K562 (cell line): ENCODE measurements around the gene PITPNM1. TPM values are rescaled to one million over a fixed set of nuclear protein-coding genes. Genes with fewer than 3 reads are reported as not detected.

Experiments used
- ASH1L ChIP-seq: fragments of 450-650 bp; IDR thresholded peaks from 2 replicates; pipeline ENCODE4 v1.6.1; 2018; ENCODE audit warnings: borderline replicate concordance, mild to moderate bottlenecking, low read depth; ENCODE audit not compliant: partially characterized antibody
- CTCFL ChIP-seq: IDR thresholded peaks from 2 replicates; pipeline ENCODE4 v1.6.1; 2011; ENCODE audit warnings: borderline replicate concordance, low read depth, mild to moderate bottlenecking, moderate library complexity, low read length; ENCODE audit not compliant: insufficient read depth, poor library complexity, severe bottlenecking
- KDM5B ChIP-seq: fragments of 200-600 bp; sonication (generic); IDR thresholded peaks from 2 replicates; pipeline ENCODE4 v1.6.1; 2012; ENCODE audit warnings: low read depth, mild to moderate bottlenecking, moderate library complexity, low read length, control low read depth, inconsistent platforms; ENCODE audit not compliant: insufficient replicate concordance
- LCOR ChIP-seq: sonication (generic); formaldehyde crosslinking; IDR thresholded peaks from 2 replicates; pipeline ENCODE4 v1.8.0; 2022; ENCODE audit warnings: mild to moderate bottlenecking, missing genetic modification reagents
- LEF1 ChIP-seq: fragments of 450-650 bp; IDR thresholded peaks from 2 replicates; pipeline ENCODE4 v1.6.1; 2016; ENCODE audit warnings: mild to moderate bottlenecking
- MAX ChIP-seq: sonication (generic); formaldehyde crosslinking; IDR thresholded peaks from 2 replicates; pipeline ENCODE4 v1.9.0; 2022; ENCODE audit warnings: mild to moderate bottlenecking, missing genetic modification reagents
- RHOXF2B ChIP-seq: fragments of 250-450 bp; sonication (Bioruptor Pico); conservative IDR thresholded peaks from 2 replicates; pipeline ENCODE4 v1.5.1; 2021
- TBL1XR1 ChIP-seq, 2 experiments: IDR thresholded peaks; 2 replicates each; pipeline ENCODE4 v1.6.1; 2012; ENCODE audit warnings: improper control_type of control experiment in 2 of 2, low read length in 2 of 2, mild to moderate bottlenecking in 1 of 2
- TEAD4 ChIP-seq, 2 experiments: sonication (generic) in 1 of 2; formaldehyde crosslinking in 1 of 2; IDR thresholded peaks; 2 replicates each; pipeline versions ENCODE4 v1.6.1 to v1.8.0; 2012 to 2022; ENCODE audit warnings: borderline replicate concordance in 1 of 2, inconsistent platforms in 1 of 2, low read length in 1 of 2, mild to moderate bottlenecking in 1 of 2, missing genetic modification reagents in 1 of 2
- ZBTB49 ChIP-seq: sonication (generic); formaldehyde crosslinking; IDR thresholded peaks from 2 replicates; pipeline ENCODE4 v1.8.0; 2022; ENCODE audit warnings: missing genetic modification reagents, mild to moderate bottlenecking, borderline replicate concordance
- ZNF449 ChIP-seq: fragments of 250-450 bp; sonication (Bioruptor Pico); IDR thresholded peaks from 2 replicates; pipeline ENCODE4 v1.8.0; 2022; ENCODE audit warnings: moderate library complexity, mild to moderate bottlenecking, inconsistent platforms
- ZNF699 ChIP-seq: fragments of 250-450 bp; sonication (Bioruptor Pico); IDR thresholded peaks from 2 replicates; pipeline ENCODE4 v1.8.0; 2021; ENCODE audit warnings: mild to moderate bottlenecking, moderate library complexity; ENCODE audit not compliant: insufficient replicate concordance
- ZNF77 ChIP-seq: fragments of 250-450 bp; sonication (Bioruptor Pico); IDR thresholded peaks from 2 replicates; pipeline ENCODE4 v1.5.0; 2020
- ZNF780A ChIP-seq: fragments of 250-450 bp; sonication (Bioruptor Pico); IDR thresholded peaks from 2 replicates; pipeline ENCODE4 v1.5.0; 2021; ENCODE audit warnings: mild to moderate bottlenecking
- polyA plus RNA-seq, 8 experiments: library from polyadenylated mRNA; depleted of rRNA in 4 of 8; stranded (reverse) in 5 of 8; unstranded in 3 of 8; fragments of >200 nt; fragmentation: Nextera tagmentation in 2 of 8; fragmentation: Illumina TruSeq in 1 of 8; extraction: Ambion mirVana in 2 of 8; extraction: Trizol in 1 of 8; gene quantifications; 2 replicates each; pipeline versions ENCODE4 v1.2.1 to v1.2.3, GENCODE V29; 2011 to 2014; ENCODE audit warnings: inconsistent platforms in 1 of 8, missing spikeins in 1 of 8
- total RNA-seq, 7 experiments: library from RNA; depleted of rRNA in 6 of 7; stranded (reverse); fragments of >200 nt in 6 of 7; fragmentation: Illumina TruSeq in 2 of 7; extraction: Trizol in 2 of 7; gene quantifications; 2 replicates each; pipeline versions ENCODE4 v1.2.1 to v1.2.3, GENCODE V29; 2011 to 2021; ENCODE audit warnings: low replicate concordance in 1 of 7
- TF ChIP-seq, protein P1 (sequence below): conservative IDR thresholded peaks from 2 replicates; pipeline ENCODE4 v1.6.1; 2011; ENCODE audit warnings: low read depth, mild to moderate bottlenecking, low read length; ENCODE audit not compliant: control insufficient read depth
- TF ChIP-seq, protein P2 (sequence below): sonication (generic); formaldehyde crosslinking; IDR thresholded peaks from 2 replicates; pipeline ENCODE4 v1.8.0; 2022; ENCODE audit warnings: missing genetic modification reagents, mild to moderate bottlenecking, moderate library complexity, borderline replicate concordance

PITPNM1 gene
- total and polyA plus RNA-seq, 9 of the 15 experiments (the other 6 are each of a cell fraction or from before 2014, with no cell fraction given) = 0.11 to 53.7 (median 16.0) TPM

- TF ChIP-seq, protein P1, sequence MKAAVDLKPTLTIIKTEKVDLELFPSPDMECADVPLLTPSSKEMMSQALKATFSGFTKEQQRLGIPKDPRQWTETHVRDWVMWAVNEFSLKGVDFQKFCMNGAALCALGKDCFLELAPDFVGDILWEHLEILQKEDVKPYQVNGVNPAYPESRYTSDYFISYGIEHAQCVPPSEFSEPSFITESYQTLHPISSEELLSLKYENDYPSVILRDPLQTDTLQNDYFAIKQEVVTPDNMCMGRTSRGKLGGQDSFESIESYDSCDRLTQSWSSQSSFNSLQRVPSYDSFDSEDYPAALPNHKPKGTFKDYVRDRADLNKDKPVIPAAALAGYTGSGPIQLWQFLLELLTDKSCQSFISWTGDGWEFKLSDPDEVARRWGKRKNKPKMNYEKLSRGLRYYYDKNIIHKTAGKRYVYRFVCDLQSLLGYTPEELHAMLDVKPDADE = no peak
- TF ChIP-seq TBL1XR1 (IDR thresholded peaks at IDR 0.05; ENCODE audit: low read length in 2 of 2) = peak; percentile 26 to 43; a peak in 1 of 4 replicates
- peak; percentile 100 for TF ChIP-seq LCOR (CRISPR knock-in tag)
- 0 out of 2 replicates have a peak, but pooled peaks have one; percentile 35 for TF ChIP-seq TEAD4 (IDR thresholded peaks at IDR 0.05; ENCODE audit: low read length)
- peak; percentile 95; the same call in 1 of the 2 replicates for TF ChIP-seq TEAD4 (CRISPR knock-in tag; IDR thresholded peaks at IDR 0.05; ENCODE audit: borderline replicate concordance)
- TF ChIP-seq ZNF780A (CRISPR knock-in tag) = no peak
- TF ChIP-seq ZBTB49 (CRISPR knock-in tag) = peak; percentile 98
- TF ChIP-seq, protein P2, sequence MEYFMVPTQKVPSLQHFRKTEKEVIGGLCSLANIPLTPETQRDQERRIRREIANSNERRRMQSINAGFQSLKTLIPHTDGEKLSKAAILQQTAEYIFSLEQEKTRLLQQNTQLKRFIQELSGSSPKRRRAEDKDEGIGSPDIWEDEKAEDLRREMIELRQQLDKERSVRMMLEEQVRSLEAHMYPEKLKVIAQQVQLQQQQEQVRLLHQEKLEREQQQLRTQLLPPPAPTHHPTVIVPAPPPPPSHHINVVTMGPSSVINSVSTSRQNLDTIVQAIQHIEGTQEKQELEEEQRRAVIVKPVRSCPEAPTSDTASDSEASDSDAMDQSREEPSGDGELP (CRISPR knock-in tag) = peak; percentile 96
- peak; percentile 100 for TF ChIP-seq MAX (CRISPR knock-in tag)
- TF ChIP-seq CTCFL = no peak
- no peak for TF ChIP-seq RHOXF2B
- TF ChIP-seq ASH1L = peak; percentile 71
- TF ChIP-seq ZNF77 (CRISPR knock-in tag) = no peak
- no peak for TF ChIP-seq ZNF699 (CRISPR knock-in tag)
- no peak; the same call in 1 of the 2 replicates for TF ChIP-seq LEF1
- TF ChIP-seq ZNF449 (CRISPR knock-in tag) = no peak
- peak; percentile 30 for TF ChIP-seq KDM5B
These were observed 22.1 kb downstream of the PITPNM1 start, which contains the start of gene AIP (continued) for GRCh38 chr11:67482827-67483798.
